Measurements from ENCODE around the gene GOLGA7B. TPM values are rescaled to one million over a fixed set of nuclear protein-coding genes. Genes with fewer than 3 reads are reported as not detected.

GOLGA7B gene
- total RNA-seq, 1 donor from 2014 or later = 0.30 TPM

GRCh38 chr10:97825020-97825760, 24.5 kb upstream of the GOLGA7B start:
- DNase-seq (ENCODE audit: low read depth, low spot score) = no peak
- Mint-ChIP-seq H3K36me3 (ENCODE audit: low read depth) (no peaks in the 10 kb centered on the region), H3K9me3 (no peaks in the 10 kb centered on the region), H3K27me3 (ENCODE audit: low read depth) (peaks cover 10% of the 10 kb centered on the region), H3K27ac (ENCODE audit: unreplicated experiment) (no peak overlapping the region), H3K4me1 (no peaks in the 10 kb centered on the region), H3K4me3 (no peak overlapping the region)
- TF ChIP-seq CTCF (conservative IDR thresholded peaks at IDR 0.05) = no peak

DNA sequence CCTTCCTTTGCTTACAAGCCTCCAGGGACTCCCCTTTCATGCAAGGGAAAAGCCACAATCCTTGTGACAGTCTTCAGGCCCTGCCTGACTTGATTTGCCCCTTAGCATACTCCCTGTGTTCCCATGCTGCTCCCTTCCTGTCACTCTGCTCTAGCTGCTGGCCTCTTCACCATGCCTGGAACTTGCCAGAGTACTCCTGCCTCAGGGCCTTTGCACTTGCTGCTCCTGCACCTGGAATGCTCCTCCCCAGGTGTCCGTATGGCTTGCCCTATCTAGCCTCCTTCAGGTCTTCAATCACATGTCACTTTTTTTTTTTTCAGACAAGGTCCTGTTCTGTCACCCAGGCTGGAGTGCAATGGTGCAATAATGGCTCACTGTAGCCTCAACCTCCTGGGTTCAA, 22.8 kb upstream of the GOLGA7B start:
- Mint-ChIP-seq H3K4me1 (no peaks in the 10 kb centered on the region), H3K27ac (ENCODE audit: unreplicated experiment) (no peak overlapping the region), H3K4me3 (no peak overlapping the region), H3K9me3 (no peaks in the 10 kb centered on the region), H3K27me3 (ENCODE audit: low read depth) (peaks cover 18% of the 10 kb centered on the region), H3K36me3 (ENCODE audit: low read depth) (no peaks in the 10 kb centered on the region)
- TF ChIP-seq CTCF (conservative IDR thresholded peaks at IDR 0.05) = no peak
- no peak for DNase-seq (ENCODE audit: low read depth, low spot score)

GRCh38 chr10:97827702-97828291, 21.8 kb upstream of the GOLGA7B start:
- no peak for TF ChIP-seq CTCF (conservative IDR thresholded peaks at IDR 0.05)
- Mint-ChIP-seq H3K4me1 (no peaks in the 10 kb centered on the region), H3K27me3 (ENCODE audit: low read depth) (peaks cover 27% of the 10 kb centered on the region), H3K4me3 (no peak overlapping the region), H3K9me3 (no peaks in the 10 kb centered on the region), H3K27ac (ENCODE audit: unreplicated experiment) (no peak overlapping the region), H3K36me3 (ENCODE audit: low read depth) (no peaks in the 10 kb centered on the region)
- DNase-seq (ENCODE audit: low read depth, low spot score) = no peak

- Mint-ChIP-seq H3K27me3 (ENCODE audit: low read depth) (peaks cover 36% of the 10 kb centered on the region), H3K4me3 (no peak overlapping the region)
These were observed 20.9 kb upstream of the GOLGA7B start for GRCh38 chr10:97828721-97829120.

GRCh38 chr10:97830064-97830463, 19.6 kb upstream of the GOLGA7B start:
- H3K36me3 Mint-ChIP-seq (ENCODE audit: low read depth) = no peaks in the 10 kb centered on the region
- no peak overlapping the region for H3K27ac Mint-ChIP-seq (ENCODE audit: unreplicated experiment)
- no peaks in the 10 kb centered on the region for H3K9me3 Mint-ChIP-seq
- H3K4me1 Mint-ChIP-seq = no peaks in the 10 kb centered on the region
- peaks cover 49% of the 10 kb centered on the region for H3K27me3 Mint-ChIP-seq (ENCODE audit: low read depth)
- no peak for DNase-seq (ENCODE audit: low read depth, low spot score)
- no peak overlapping the region for H3K4me3 Mint-ChIP-seq
- no peak for TF ChIP-seq CTCF (conservative IDR thresholded peaks at IDR 0.05)

More at GRCh38 chr10:97828721-97829120, 20.9 kb upstream of the GOLGA7B start:
- Mint-ChIP-seq H3K9me3 (no peaks in the 10 kb centered on the region), H3K36me3 (ENCODE audit: low read depth) (no peaks in the 10 kb centered on the region), H3K27ac (ENCODE audit: unreplicated experiment) (no peak overlapping the region), H3K4me1 (no peaks in the 10 kb centered on the region)
- TF ChIP-seq CTCF (conservative IDR thresholded peaks at IDR 0.05) = no peak
- DNase-seq (ENCODE audit: low read depth, low spot score) = no peak

Measured in neural crest cell (in vitro differentiated cells).